H1 (cell line): ENCODE results near the gene HABP2. TPM values are rescaled to one million over a fixed set of nuclear protein-coding genes. Genes with fewer than 3 reads are reported as not detected.

Source experiments
- ATF2 ChIP-seq: IDR thresholded peaks from 2 replicates; pipeline ENCODE4 v1.6.1; 2012; ENCODE audit warnings: low read length, inconsistent platforms
- ATF3 ChIP-seq: IDR thresholded peaks from 2 replicates; pipeline ENCODE4 v1.6.1; 2011; ENCODE audit warnings: low read depth, mild to moderate bottlenecking, low read length; ENCODE audit not compliant: insufficient read depth
- CEBPB ChIP-seq: IDR thresholded peaks from 2 replicates; pipeline ENCODE4 v1.6.1; 2012; ENCODE audit warnings: low read depth, low read length
- EP300 ChIP-seq, 2 experiments: IDR thresholded peaks; 1 replicate in 1 of 2; 2 replicates in 1 of 2; pipeline ENCODE4 v1.6.1; 2011 to 2012; ENCODE audit warnings: low read depth in 2 of 2, low read length in 2 of 2, mild to moderate bottlenecking in 2 of 2, borderline replicate concordance in 1 of 2, inconsistent platforms in 1 of 2, moderate library complexity in 1 of 2
- GTF2F1 ChIP-seq: IDR thresholded peaks from 2 replicates; pipeline ENCODE4 v1.6.1; 2012; ENCODE audit warnings: low read depth, low read length, improper control_type of control experiment, borderline replicate concordance
- HDAC2 ChIP-seq, 2 experiments: fragments of 300-600 bp in 1 of 2; sonication (generic) in 1 of 2; IDR thresholded peaks; 2 replicates each; pipeline ENCODE4 v1.6.1; 2011 to 2012; ENCODE audit warnings: low read depth in 2 of 2, low read length in 2 of 2, mild to moderate bottlenecking in 2 of 2, moderate library complexity in 2 of 2, borderline replicate concordance in 1 of 2, inconsistent platforms in 1 of 2
- POLR2A ChIP-seq, 2 experiments: IDR thresholded peaks; 1 replicate in 1 of 2; 2 replicates in 1 of 2; pipeline ENCODE4 v1.6.1; 2011; ENCODE audit warnings: low read depth in 2 of 2, low read length in 2 of 2, mild to moderate bottlenecking in 2 of 2; ENCODE audit errors: control extremely low read depth in 1 of 2
- SIX5 ChIP-seq: IDR thresholded peaks from 2 replicates; pipeline ENCODE4 v1.6.1; 2011; ENCODE audit warnings: mild to moderate bottlenecking, low read depth, low read length
- polyA plus RNA-seq, 7 experiments: library from polyadenylated mRNA; depleted of rRNA in 3 of 7; stranded (reverse) in 5 of 7; unstranded in 2 of 7; fragments of >200 nt in 5 of 7; fragments of 200-250 nt in 2 of 7; gene quantifications; 1 replicate in 5 of 7; 2 replicates in 1 of 7; 4 replicates in 1 of 7; pipeline versions ENCODE4 v1.2.1 to v1.2.3, GENCODE V29; 2011 to 2013; ENCODE audit warnings: missing spikeins in 2 of 7, mixed read lengths in 2 of 7
- total RNA-seq: library from RNA; stranded (reverse); fragmentation: NEBNext Ultra II Directional; extraction: Animal tissue kit (Norgen Biotek cat#: 25700); gene quantifications from 2 replicates; pipeline ENCODE4 v1.2.1, GENCODE V29; 2021

Gene HABP2
- total and polyA plus RNA-seq, 2 of the 8 experiments (the other 6 are each of a cell fraction or from before 2014, with no cell fraction given): not detected

GRCh38 chr10:113517165-113517900 lies 35.5 kb upstream of the HABP2 start (continued):
- TF ChIP-seq ATF3 (no peak), ATF2 (no peak), GTF2F1 (no peak), POLR2A (IDR thresholded peaks at IDR 0.05; ENCODE audit: control extremely low read depth in 1 of 2, low read depth in 2 of 2, low read length in 2 of 2) (no peak), EP300 (IDR thresholded peaks at IDR 0.05; ENCODE audit: borderline replicate concordance in 1 of 2, low read depth in 2 of 2, low read length in 2 of 2) (no peak), CEBPB (no peak), SIX5 (no peak), HDAC2 (IDR thresholded peaks at IDR 0.05; ENCODE audit: borderline replicate concordance in 1 of 2, low read depth in 2 of 2, low read length in 2 of 2) (no peak)
- TF ChIP-seq, all 59 proteins: peak for 0
